Measurements from ENCODE around the gene MAN2B2.

MAN2B2 gene

GRCh38 chr4:6602289-6602688, 27.3 kb downstream of the MAN2B2 start:
- TF ChIP-seq L3MBTL2 (conservative IDR thresholded peaks at IDR 0.05) (no peak), FOXM1 (IDR thresholded peaks at IDR 0.05; ENCODE audit: borderline replicate concordance) (no peak), SP1 (IDR thresholded peaks at IDR 0.05) (no peak), FOXK2 (IDR thresholded peaks at IDR 0.05) (no peak), NFRKB (IDR thresholded peaks at IDR 0.05) (no peak), HDGF (IDR thresholded peaks at IDR 0.05; ENCODE audit: borderline replicate concordance) (no peak), CTBP1 (IDR thresholded peaks at IDR 0.05; ENCODE audit: borderline replicate concordance) (no peak), ARNT (IDR thresholded peaks at IDR 0.05) (no peak), PKNOX1 (IDR thresholded peaks at IDR 0.05) (no peak), LEF1 (IDR thresholded peaks at IDR 0.05; ENCODE audit: borderline replicate concordance) (no peak), ELF4 (IDR thresholded peaks at IDR 0.05) (no peak), SUZ12 (IDR thresholded peaks at IDR 0.05) (no peak)
- CTCF ChIA-PET, result no interaction called here
- POLR2A ChIA-PET, result no interaction called here

GRCh38 chr4:6603128-6603527, 28.1 kb downstream of the MAN2B2 start:
- no peak for DNase-seq (ENCODE audit: extremely low spot score)
- POLR2A ChIA-PET, result no interaction called here
- CTCF ChIA-PET, result no interaction called here
- TF ChIP-seq SP1 (IDR thresholded peaks at IDR 0.05) (no peak), FOXK2 (IDR thresholded peaks at IDR 0.05) (no peak), TARDBP (IDR thresholded peaks at IDR 0.05) (no peak), CTBP1 (IDR thresholded peaks at IDR 0.05; ENCODE audit: borderline replicate concordance) (no peak), ARNT (IDR thresholded peaks at IDR 0.05) (no peak), L3MBTL2 (conservative IDR thresholded peaks at IDR 0.05) (no peak), FOXA1 (IDR thresholded peaks at IDR 0.05) (no peak), ZNF384 (IDR thresholded peaks at IDR 0.05) (no peak), HDGF (IDR thresholded peaks at IDR 0.05; ENCODE audit: borderline replicate concordance) (no peak), SUZ12 (IDR thresholded peaks at IDR 0.05) (no peak), FOXM1 (IDR thresholded peaks at IDR 0.05; ENCODE audit: borderline replicate concordance) (no peak), ELF4 (IDR thresholded peaks at IDR 0.05) (no peak), BHLHE40 (IDR thresholded peaks at IDR 0.05; ENCODE audit: borderline replicate concordance) (no peak), LEF1 (IDR thresholded peaks at IDR 0.05; ENCODE audit: borderline replicate concordance) (no peak)

More at GRCh38 chr4:6602289-6602688, 27.3 kb downstream of the MAN2B2 start:
- no peak for DNase-seq (ENCODE audit: extremely low spot score)

GRCh38 chr4:6605114-6605513, 30.1 kb downstream of the MAN2B2 start:
- TF ChIP-seq LEF1 (IDR thresholded peaks at IDR 0.05; ENCODE audit: borderline replicate concordance) (no peak), PKNOX1 (IDR thresholded peaks at IDR 0.05) (no peak), SUZ12 (IDR thresholded peaks at IDR 0.05) (no peak), ARNT (IDR thresholded peaks at IDR 0.05) (no peak), FOXK2 (IDR thresholded peaks at IDR 0.05) (no peak), FOXA1 (IDR thresholded peaks at IDR 0.05) (no peak), CTBP1 (IDR thresholded peaks at IDR 0.05; ENCODE audit: borderline replicate concordance) (no peak), ZNF384 (IDR thresholded peaks at IDR 0.05) (no peak), SP1 (IDR thresholded peaks at IDR 0.05) (no peak), HDGF (IDR thresholded peaks at IDR 0.05; ENCODE audit: borderline replicate concordance) (no peak), TARDBP (IDR thresholded peaks at IDR 0.05) (no peak), L3MBTL2 (conservative IDR thresholded peaks at IDR 0.05) (no peak), NFRKB (IDR thresholded peaks at IDR 0.05) (no peak), ELF4 (IDR thresholded peaks at IDR 0.05) (no peak), FOXM1 (IDR thresholded peaks at IDR 0.05; ENCODE audit: borderline replicate concordance) (no peak), BHLHE40 (IDR thresholded peaks at IDR 0.05; ENCODE audit: borderline replicate concordance) (no peak)
- POLR2A ChIA-PET, result interaction anchor here (1.1 kb wide), 1 partner anchor 10 kb away, joined by 3 read pairs; no protein-coding TSS in a partner anchor

GRCh38 chr4:6605605-6606004, 30.6 kb downstream of the MAN2B2 start:
- no peak for DNase-seq (ENCODE audit: extremely low spot score)
- ChIA-PET POLR2A (no interaction called here), CTCF (no interaction called here)
- TF ChIP-seq ARNT (IDR thresholded peaks at IDR 0.05) (no peak), FOXA1 (IDR thresholded peaks at IDR 0.05) (no peak), SUZ12 (IDR thresholded peaks at IDR 0.05) (no peak), CTBP1 (IDR thresholded peaks at IDR 0.05; ENCODE audit: borderline replicate concordance) (no peak), TARDBP (IDR thresholded peaks at IDR 0.05) (no peak)

More at GRCh38 chr4:6605114-6605513, 30.1 kb downstream of the MAN2B2 start:
- no peak for DNase-seq (ENCODE audit: extremely low spot score)
- CTCF ChIA-PET, result no interaction called here

- CTCF ChIA-PET, result no interaction called here
- POLR2A ChIA-PET, result no interaction called here
- no peak for DNase-seq (ENCODE audit: extremely low spot score)
- TF ChIP-seq LEF1 (IDR thresholded peaks at IDR 0.05; ENCODE audit: borderline replicate concordance), result no peak
- TF ChIP-seq PKNOX1 (IDR thresholded peaks at IDR 0.05), result no peak
- no peak for TF ChIP-seq SP1 (IDR thresholded peaks at IDR 0.05)
- no peak for TF ChIP-seq CTBP1 (IDR thresholded peaks at IDR 0.05; ENCODE audit: borderline replicate concordance)
- TF ChIP-seq HDGF (IDR thresholded peaks at IDR 0.05; ENCODE audit: borderline replicate concordance), result no peak
- no peak for TF ChIP-seq NFRKB (IDR thresholded peaks at IDR 0.05)
- TF ChIP-seq L3MBTL2 (conservative IDR thresholded peaks at IDR 0.05), result no peak
- TF ChIP-seq ZNF384 (IDR thresholded peaks at IDR 0.05), result no peak
- TF ChIP-seq ELF4 (IDR thresholded peaks at IDR 0.05), result no peak
- no peak for TF ChIP-seq TARDBP (IDR thresholded peaks at IDR 0.05)
- no peak for TF ChIP-seq FOXA1 (IDR thresholded peaks at IDR 0.05)
- no peak for TF ChIP-seq FOXK2 (IDR thresholded peaks at IDR 0.05)
- no peak for TF ChIP-seq SUZ12 (IDR thresholded peaks at IDR 0.05)
- TF ChIP-seq ARNT (IDR thresholded peaks at IDR 0.05), result no peak
- no peak for TF ChIP-seq BHLHE40 (IDR thresholded peaks at IDR 0.05; ENCODE audit: borderline replicate concordance)
- no peak for TF ChIP-seq FOXM1 (IDR thresholded peaks at IDR 0.05; ENCODE audit: borderline replicate concordance)
Measured at GRCh38 chr4:6606465-6607235, 31.7 kb downstream of the MAN2B2 start.
